HG02623 (cell line): ENCODE measurements around the gene TPPP2.

Source experiments
- ATAC-seq: cut with Tn5 transposase; IDR thresholded peaks from one replicate; pipeline ENCODE4 v1.9.1; 2021; ENCODE audit warnings: moderate library complexity; ENCODE audit not compliant: unreplicated experiment

The TPPP2 gene

DNA sequence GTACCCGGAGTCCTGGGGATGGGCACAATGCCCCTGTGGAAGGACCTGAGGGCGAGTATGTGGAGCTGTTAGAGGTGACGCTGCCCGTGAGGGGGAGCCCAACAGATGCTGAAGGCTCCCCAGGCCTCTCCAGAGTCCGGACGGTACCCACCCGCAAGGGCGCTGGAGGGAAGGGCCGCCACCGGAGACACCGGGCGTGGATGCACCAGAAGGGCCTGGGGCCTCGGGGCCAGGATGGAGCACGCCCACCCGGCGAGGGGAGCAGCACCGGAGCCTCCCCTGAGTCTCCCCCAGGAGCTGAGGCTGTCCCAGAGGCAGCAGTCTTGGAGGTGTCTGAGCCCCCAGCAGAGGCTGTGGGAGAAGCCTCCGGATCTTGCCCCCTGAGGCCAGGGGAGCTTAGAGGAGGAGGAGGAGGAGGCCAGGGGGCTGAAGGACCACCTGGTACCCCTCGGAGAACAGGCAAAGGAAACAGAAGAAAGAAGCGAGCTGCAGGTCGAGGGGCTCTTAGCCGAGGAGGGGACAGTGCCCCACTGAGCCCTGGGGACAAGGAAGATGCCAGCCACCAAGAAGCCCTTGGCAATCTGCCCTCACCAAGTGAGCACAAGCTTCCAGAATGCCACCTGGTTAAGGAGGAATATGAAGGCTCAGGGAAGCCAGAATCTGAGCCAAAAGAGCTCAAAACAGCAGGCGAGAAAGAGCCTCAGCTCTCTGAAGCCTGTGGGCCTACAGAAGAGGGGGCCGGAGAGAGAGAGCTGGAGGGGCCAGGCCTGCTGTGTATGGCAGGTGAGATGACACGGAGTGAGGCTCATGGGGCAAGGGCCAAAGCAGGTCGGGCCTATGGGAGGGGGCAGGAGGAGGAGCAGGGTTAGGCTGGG lies 44.6 kb downstream of the TPPP2 start:
- ATAC-seq = no peak

GRCh38 chr14:21075719-21076437 lies 45.9 kb downstream of the TPPP2 start:
- ATAC-seq = no peak

DNA sequence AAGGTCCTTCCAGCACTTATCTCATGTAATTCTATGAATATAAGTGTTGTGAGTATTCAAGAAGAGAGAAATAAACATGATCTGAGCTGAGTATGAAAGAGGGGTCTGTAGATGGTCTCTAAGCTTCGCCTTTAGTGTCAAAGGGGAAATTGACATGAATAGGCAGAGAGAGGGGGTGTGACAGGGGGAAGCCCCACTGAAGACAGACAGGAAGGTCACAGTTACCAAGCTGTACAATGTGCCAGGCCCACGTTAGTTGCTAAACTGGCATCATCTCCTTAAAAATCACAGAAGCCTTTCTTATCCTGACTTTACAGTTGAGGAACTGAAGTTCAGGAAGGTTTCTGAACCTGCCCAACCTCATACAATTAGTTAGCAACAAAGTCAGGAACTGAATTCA lies 47.7 kb downstream of the TPPP2 start:
- no peak for ATAC-seq

DNA sequence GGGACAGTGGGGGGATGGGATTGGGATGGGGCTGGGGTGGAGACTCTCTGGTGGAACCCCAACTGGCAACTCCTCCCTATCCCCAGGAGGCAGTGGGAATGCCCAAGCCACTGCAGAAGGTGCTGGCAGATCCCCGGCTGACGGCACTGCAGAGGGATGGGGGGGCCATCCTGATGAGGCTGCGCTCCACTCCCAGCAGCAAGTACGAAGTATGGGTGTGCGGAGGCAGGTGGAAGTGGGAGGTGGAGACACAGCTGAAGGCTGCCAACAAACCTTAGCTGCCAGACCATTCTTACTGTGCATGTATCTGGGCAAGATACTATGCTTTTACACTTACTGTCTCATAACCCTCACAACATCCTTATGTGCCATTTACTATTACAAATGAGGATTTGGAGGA lies 48.3 kb downstream of the TPPP2 start:
- ATAC-seq = no peak

- no peak for ATAC-seq
Observed at GRCh38 chr14:21078726-21079125, 48.7 kb downstream of the TPPP2 start.

- no peak for ATAC-seq
Observed at GRCh38 chr14:21081521-21082142, 51.6 kb downstream of the TPPP2 start.
